ENCODE results near the gene SPINT2.

The SPINT2 gene

GRCh38 chr19:38270587-38271167 lies 6.3 kb downstream of the SPINT2 start:
- no peak for FAIRE-seq

- no peak for FAIRE-seq
These were observed 9.1 kb downstream of the SPINT2 start for GRCh38 chr19:38273499-38273898.

GRCh38 chr19:38274739-38275138 lies 10.4 kb downstream of the SPINT2 start:
- FAIRE-seq = no peak

GRCh38 chr19:38276942-38277517 lies 12.7 kb downstream of the SPINT2 start:
- no peak for FAIRE-seq

GRCh38 chr19:38277549-38277948 lies 13.2 kb downstream of the SPINT2 start:
- FAIRE-seq = no peak

- no peak for FAIRE-seq
These were observed 13.8 kb downstream of the SPINT2 start for GRCh38 chr19:38277969-38278680.

GRCh38 chr19:38278751-38279150 lies 14.4 kb downstream of the SPINT2 start:
- no peak for FAIRE-seq

- FAIRE-seq = no peak
These were observed 15.9 kb downstream of the SPINT2 start for GRCh38 chr19:38280030-38280921.

- no peak for FAIRE-seq
These were observed 17.6 kb downstream of the SPINT2 start for GRCh38 chr19:38281811-38282566.

GRCh38 chr19:38283271-38283670 lies 18.9 kb downstream of the SPINT2 start:
- FAIRE-seq = no peak

- FAIRE-seq = no peak
These were observed 20.0 kb downstream of the SPINT2 start for GRCh38 chr19:38284422-38284821.

GRCh38 chr19:38285567-38285966 lies 21.2 kb downstream of the SPINT2 start:
- FAIRE-seq = no peak

- FAIRE-seq = no peak
These were observed 23.2 kb downstream of the SPINT2 start for GRCh38 chr19:38287604-38288003.

- FAIRE-seq = no peak
These were observed 23.9 kb downstream of the SPINT2 start for GRCh38 chr19:38288123-38288855.

- no peak for FAIRE-seq
These were observed 25.6 kb downstream of the SPINT2 start for GRCh38 chr19:38289955-38290354.

- no peak for FAIRE-seq
These were observed 26.3 kb downstream of the SPINT2 start for GRCh38 chr19:38290631-38291147.

GRCh38 chr19:38291855-38292254 lies 27.5 kb downstream of the SPINT2 start:
- no peak for FAIRE-seq

- no peak for FAIRE-seq
These were observed 28.9 kb downstream of the SPINT2 start for GRCh38 chr19:38293281-38293680.

GRCh38 chr19:38294090-38294489 lies 29.7 kb downstream of the SPINT2 start:
- FAIRE-seq = no peak

- no peak for FAIRE-seq
These were observed 34.7 kb downstream of the SPINT2 start for GRCh38 chr19:38298821-38299680.

All from G401.6 (cell line).